Loucy (cell line): ENCODE measurements around the gene CXXC5.
"Not testable (repeated sequence)": the region's sequence is repeated elsewhere in the genome, so short reads cannot be mapped to it uniquely, and the experiment has no call there.

Source experiments
- H2AFZ ChIP-seq: fragments of 200-600 bp; sonication (generic); 2 replicates; pipeline ENCODE4 v1.6.0; 2016; ENCODE audit warnings: antibody characterized with exemption, mild to moderate bottlenecking, low read length, moderate library complexity
- H3F3A ChIP-seq: fragments of 200-600 bp; 2 replicates; pipeline ENCODE4 v1.6.0; 2016; ENCODE audit warnings: antibody characterized with exemption, low read depth, mild to moderate bottlenecking
- H3K27me3 ChIP-seq: fragments of 200-600 bp; sonication (generic); 2 replicates; pipeline ENCODE4 v1.6.1; 2014; ENCODE audit warnings: low read length, mild to moderate bottlenecking; ENCODE audit not compliant: insufficient read depth, poor library complexity, severe bottlenecking
- H3K36me3 ChIP-seq: fragments of 200-600 bp; sonication (generic); 2 replicates; pipeline ENCODE4 v1.6.1; 2016; ENCODE audit warnings: low read length; ENCODE audit not compliant: insufficient read depth
- H3K4me1 ChIP-seq: fragments of 200-600 bp; sonication (generic); 2 replicates; pipeline ENCODE4 v1.5.1; 2014; ENCODE audit warnings: low read length, mild to moderate bottlenecking; ENCODE audit not compliant: insufficient read depth, poor library complexity, severe bottlenecking
- H3K4me2 ChIP-seq: fragments of 200-600 bp; sonication (generic); 2 replicates; pipeline ENCODE4 v1.6.0; 2014; ENCODE audit warnings: antibody characterized with exemption, low read length, low read depth, mild to moderate bottlenecking; ENCODE audit not compliant: poor library complexity, severe bottlenecking
- H3K4me3 ChIP-seq: fragments of 200-600 bp; sonication (generic); 2 replicates; pipeline ENCODE4 v1.5.1; 2014; ENCODE audit warnings: low read length, mild to moderate bottlenecking, mixed read lengths; ENCODE audit not compliant: poor library complexity, severe bottlenecking
- H3K79me2 ChIP-seq: fragments of 200-600 bp; sonication (generic); 2 replicates; pipeline ENCODE4 v1.6.1; 2014; ENCODE audit warnings: low read length; ENCODE audit not compliant: insufficient read depth
- H3K9ac ChIP-seq: fragments of 200-600 bp; sonication (generic); 2 replicates; pipeline ENCODE4 v1.6.0; 2014; ENCODE audit warnings: mild to moderate bottlenecking, low read depth, low read length, moderate library complexity; ENCODE audit not compliant: poor library complexity, severe bottlenecking
- H3K9me2 ChIP-seq: fragments of 200-600 bp; sonication (generic); replicated peaks from 2 replicates; pipeline ENCODE4 v1.6.1; 2016; ENCODE audit warnings: low read depth, low read length, mixed read lengths
- H3K9me3 ChIP-seq: fragments of 200-600 bp; sonication (generic); 2 replicates; pipeline ENCODE4 v1.6.1; 2014; ENCODE audit warnings: mild to moderate bottlenecking, antibody characterized with exemption, low read length, low read depth; ENCODE audit not compliant: insufficient read depth
- H4K20me1 ChIP-seq: fragments of 200-600 bp; sonication (generic); 2 replicates; pipeline ENCODE4 v1.6.0; 2014; ENCODE audit warnings: antibody characterized with exemption, low read length, mild to moderate bottlenecking; ENCODE audit not compliant: insufficient read depth, poor library complexity, severe bottlenecking
- EZH2phosphoT487 ChIP-seq: fragments of 200-600 bp; IDR thresholded peaks from 2 replicates; pipeline ENCODE4 v1.6.1; 2018; ENCODE audit warnings: antibody characterized with exemption, mild to moderate bottlenecking, moderate library complexity, borderline replicate concordance
- TF ChIP-seq, protein P1 (sequence below): fragments of 200-600 bp; sonication (generic); conservative IDR thresholded peaks from 2 replicates; pipeline ENCODE4 v1.5.1; 2014; ENCODE audit warnings: mild to moderate bottlenecking, antibody characterized with exemption, low read length

The CXXC5 gene

GRCh38 chr5:139619861-139620260 is 28.3 kb upstream of the CXXC5 start:
- H3K9me2 ChIP-seq = no peaks in the 10 kb centered on the region
- peaks cover 6% of the 10 kb centered on the region; the same call in 1 of the 2 replicates for H3K79me2 ChIP-seq
- H3K9ac ChIP-seq = no peak overlapping the region
- no peak overlapping the region for H3K4me3 ChIP-seq
- H3K36me3 ChIP-seq = peaks cover 83% of the 10 kb centered on the region; the same call in 1 of the 2 replicates
- H3K27me3 ChIP-seq = no peaks in the 10 kb centered on the region
- no peaks in the 10 kb centered on the region for H3F3A ChIP-seq
- H4K20me1 ChIP-seq = no peaks in the 10 kb centered on the region
- no peak for TF ChIP-seq EZH2phosphoT487
- TF ChIP-seq, protein P1, sequence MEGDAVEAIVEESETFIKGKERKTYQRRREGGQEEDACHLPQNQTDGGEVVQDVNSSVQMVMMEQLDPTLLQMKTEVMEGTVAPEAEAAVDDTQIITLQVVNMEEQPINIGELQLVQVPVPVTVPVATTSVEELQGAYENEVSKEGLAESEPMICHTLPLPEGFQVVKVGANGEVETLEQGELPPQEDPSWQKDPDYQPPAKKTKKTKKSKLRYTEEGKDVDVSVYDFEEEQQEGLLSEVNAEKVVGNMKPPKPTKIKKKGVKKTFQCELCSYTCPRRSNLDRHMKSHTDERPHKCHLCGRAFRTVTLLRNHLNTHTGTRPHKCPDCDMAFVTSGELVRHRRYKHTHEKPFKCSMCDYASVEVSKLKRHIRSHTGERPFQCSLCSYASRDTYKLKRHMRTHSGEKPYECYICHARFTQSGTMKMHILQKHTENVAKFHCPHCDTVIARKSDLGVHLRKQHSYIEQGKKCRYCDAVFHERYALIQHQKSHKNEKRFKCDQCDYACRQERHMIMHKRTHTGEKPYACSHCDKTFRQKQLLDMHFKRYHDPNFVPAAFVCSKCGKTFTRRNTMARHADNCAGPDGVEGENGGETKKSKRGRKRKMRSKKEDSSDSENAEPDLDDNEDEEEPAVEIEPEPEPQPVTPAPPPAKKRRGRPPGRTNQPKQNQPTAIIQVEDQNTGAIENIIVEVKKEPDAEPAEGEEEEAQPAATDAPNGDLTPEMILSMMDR = no peak
- no peak overlapping the region for H2AFZ ChIP-seq
- no peaks in the 10 kb centered on the region for H3K4me1 ChIP-seq
- H3K9me3 ChIP-seq = no peaks in the 10 kb centered on the region
- H3K4me2 ChIP-seq = no peak overlapping the region

DNA sequence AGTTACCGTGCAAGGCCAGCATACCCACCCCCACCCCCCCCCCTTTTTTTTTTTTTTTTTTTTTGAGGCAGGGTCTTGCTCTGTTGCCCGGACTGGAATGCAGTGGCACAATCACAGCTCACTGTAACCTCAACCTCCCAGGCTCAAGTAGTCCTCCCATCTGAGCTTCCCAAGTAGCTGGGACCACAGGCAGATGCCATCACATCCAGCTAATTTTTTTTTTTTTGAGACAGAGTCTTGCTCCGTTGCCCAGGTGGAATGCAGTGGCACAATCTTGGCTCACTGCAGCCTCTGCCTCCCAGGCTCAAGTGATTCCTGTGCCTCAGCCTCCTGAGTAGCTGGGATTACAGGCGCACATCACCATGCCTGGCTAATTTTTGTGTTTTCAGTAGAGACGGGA is 22.8 kb upstream of the CXXC5 start:
- H3K79me2 ChIP-seq, H2AFZ ChIP-seq, H3K9me3 ChIP-seq, H3K9me2 ChIP-seq, H3F3A ChIP-seq, H3K4me2 ChIP-seq, H4K20me1 ChIP-seq, H3K4me1 ChIP-seq, H3K9ac ChIP-seq, H3K27me3 ChIP-seq, H3K4me3 ChIP-seq: not testable (repeated sequence)
- H3K36me3 ChIP-seq = peaks cover 83% of the 10 kb centered on the region; the same call in 1 of the 2 replicates

DNA sequence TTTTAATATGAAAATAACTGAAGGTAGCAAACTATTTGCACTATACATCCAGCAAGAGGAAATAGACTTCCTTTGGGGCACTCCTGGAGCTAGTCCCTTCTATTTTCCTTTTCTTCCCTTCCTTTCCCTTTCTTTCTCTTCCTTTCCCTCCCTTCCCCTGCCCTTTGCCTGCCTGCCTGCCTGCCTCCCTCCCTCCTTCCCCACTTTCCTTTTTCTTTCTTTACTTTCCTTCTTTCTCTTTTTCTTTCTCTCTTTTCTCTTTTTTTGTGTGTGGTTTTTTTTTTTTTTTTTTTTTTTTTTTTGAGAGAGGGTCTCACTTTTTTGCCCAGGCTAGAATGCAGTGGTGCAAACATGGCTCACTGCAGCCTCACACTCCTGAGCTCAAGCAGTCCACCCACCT is 17.3 kb upstream of the CXXC5 start:
- peaks cover 45% of the 10 kb centered on the region; the same call in 1 of the 2 replicates for H3K36me3 ChIP-seq
- H3K79me2 ChIP-seq = peaks cover 5% of the 10 kb centered on the region; the same call in 1 of the 2 replicates
- no peak overlapping the region for H2AFZ ChIP-seq

More for the DNA sequence above, 17.3 kb upstream of the CXXC5 start:
- Histone ChIP-seq H3K4me1 (peaks cover 5% of the 10 kb centered on the region), H3K4me3 (no peak overlapping the region), H3K9me2 (no peaks in the 10 kb centered on the region), H3K27me3 (no peaks in the 10 kb centered on the region), H3F3A (no peaks in the 10 kb centered on the region; the same call in 1 of the 2 replicates), H3K9me3 (no peaks in the 10 kb centered on the region), H3K4me2 (no peak overlapping the region), H3K9ac (no peak overlapping the region), H4K20me1 (no peaks in the 10 kb centered on the region)
- TF ChIP-seq EZH2phosphoT487 = no peak
- TF ChIP-seq, protein P1 = no peak
